ENCODE data around the gene ERP44. TPM values are rescaled to one million over a fixed set of nuclear protein-coding genes. Genes with fewer than 3 reads are reported as not detected.
A peak's percentile ranks its signal among the peaks of the same experiment; 100 is the strongest.

Gene ERP44
- total RNA-seq, 1 donor from 2014 or later = 27.0 TPM

DNA sequence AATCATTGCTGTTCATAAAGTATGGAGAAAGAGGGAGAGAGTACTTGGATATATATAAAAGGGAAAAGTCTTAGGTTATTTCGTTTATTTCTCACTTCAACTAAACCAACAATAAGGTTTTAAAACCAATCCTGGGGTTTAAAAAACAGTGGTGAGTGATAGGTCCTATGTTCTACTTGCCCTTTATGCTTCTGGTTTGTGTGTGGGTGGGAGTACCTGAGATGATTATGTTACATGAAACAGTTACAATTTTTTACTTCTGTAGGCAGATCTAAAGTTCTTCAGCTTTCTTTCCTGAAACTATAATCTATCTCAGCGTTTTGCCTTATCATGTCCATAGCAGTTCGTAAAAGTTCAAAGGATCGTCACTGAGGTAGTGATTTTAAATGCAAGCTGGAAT, 143.2 kb downstream of the ERP44 start:
- Mint-ChIP-seq H3K4me1 (ENCODE audit: low read depth, unreplicated experiment) (peaks cover 10% of the 10 kb centered on the region), H3K9me3 (ENCODE audit: unreplicated experiment) (no peaks in the 10 kb centered on the region), H3K27ac (ENCODE audit: unreplicated experiment) (no peak overlapping the region), H3K27me3 (ENCODE audit: low read depth, unreplicated experiment) (no peaks in the 10 kb centered on the region), H3K4me3 (ENCODE audit: unreplicated experiment) (no peak overlapping the region), H3K36me3 (ENCODE audit: low read depth, unreplicated experiment) (peaks cover 13% of the 10 kb centered on the region)
- H4K20me1 ChIP-seq (ENCODE audit: insufficient read depth, low read length) = no peaks in the 10 kb centered on the region
- H3K79me2 ChIP-seq (ENCODE audit: insufficient read depth, low read length) = no peaks in the 10 kb centered on the region
- no peak overlapping the region for H3K9ac ChIP-seq (ENCODE audit: low read length)
- FAIRE-seq = no peak
- no peaks in the 10 kb centered on the region for H3K36me3 ChIP-seq (ENCODE audit: insufficient read depth, low read length)
- no peak for DNase-seq (ENCODE audit: low read depth)
- no peaks in the 10 kb centered on the region for H3K4me1 ChIP-seq (ENCODE audit: insufficient read depth, low read length)
- no peaks in the 10 kb centered on the region for H3K9me3 ChIP-seq (ENCODE audit: insufficient read depth, low read depth, low read length)
- H2AFZ ChIP-seq (ENCODE audit: low read depth, low read length) = no peak overlapping the region
- no peak overlapping the region for H3K27ac ChIP-seq (ENCODE audit: low read depth, low read length)
- no peak overlapping the region for H3K4me2 ChIP-seq (ENCODE audit: low read length)
- no peaks in the 10 kb centered on the region for H3K27me3 ChIP-seq (ENCODE audit: insufficient read depth, low read length)
- no peak for TF ChIP-seq EZH2 (IDR thresholded peaks at IDR 0.05; ENCODE audit: insufficient read depth, low read length)
- TF ChIP-seq, protein P1, sequence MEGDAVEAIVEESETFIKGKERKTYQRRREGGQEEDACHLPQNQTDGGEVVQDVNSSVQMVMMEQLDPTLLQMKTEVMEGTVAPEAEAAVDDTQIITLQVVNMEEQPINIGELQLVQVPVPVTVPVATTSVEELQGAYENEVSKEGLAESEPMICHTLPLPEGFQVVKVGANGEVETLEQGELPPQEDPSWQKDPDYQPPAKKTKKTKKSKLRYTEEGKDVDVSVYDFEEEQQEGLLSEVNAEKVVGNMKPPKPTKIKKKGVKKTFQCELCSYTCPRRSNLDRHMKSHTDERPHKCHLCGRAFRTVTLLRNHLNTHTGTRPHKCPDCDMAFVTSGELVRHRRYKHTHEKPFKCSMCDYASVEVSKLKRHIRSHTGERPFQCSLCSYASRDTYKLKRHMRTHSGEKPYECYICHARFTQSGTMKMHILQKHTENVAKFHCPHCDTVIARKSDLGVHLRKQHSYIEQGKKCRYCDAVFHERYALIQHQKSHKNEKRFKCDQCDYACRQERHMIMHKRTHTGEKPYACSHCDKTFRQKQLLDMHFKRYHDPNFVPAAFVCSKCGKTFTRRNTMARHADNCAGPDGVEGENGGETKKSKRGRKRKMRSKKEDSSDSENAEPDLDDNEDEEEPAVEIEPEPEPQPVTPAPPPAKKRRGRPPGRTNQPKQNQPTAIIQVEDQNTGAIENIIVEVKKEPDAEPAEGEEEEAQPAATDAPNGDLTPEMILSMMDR (IDR thresholded peaks at IDR 0.05; ENCODE audit: insufficient read depth, low read depth, low read length) = no peak
- H3K4me3 ChIP-seq (ENCODE audit: insufficient read depth, low read depth, low read length) = no peak overlapping the region

- no peak for TF ChIP-seq EZH2 (IDR thresholded peaks at IDR 0.05; ENCODE audit: insufficient read depth, low read length)
- TF ChIP-seq, protein P1 (IDR thresholded peaks at IDR 0.05; ENCODE audit: insufficient read depth, low read depth, low read length) = no peak
- H3K9me3 ChIP-seq (ENCODE audit: insufficient read depth, low read depth, low read length) = no peaks in the 10 kb centered on the region
- Mint-ChIP-seq H3K4me3 (ENCODE audit: unreplicated experiment) (no peak overlapping the region), H3K27me3 (ENCODE audit: low read depth, unreplicated experiment) (no peaks in the 10 kb centered on the region), H3K27ac (ENCODE audit: unreplicated experiment) (peak overlapping the region; percentile 64), H3K4me1 (ENCODE audit: low read depth, unreplicated experiment) (peaks cover 10% of the 10 kb centered on the region), H3K9me3 (ENCODE audit: unreplicated experiment) (no peaks in the 10 kb centered on the region), H3K36me3 (ENCODE audit: low read depth, unreplicated experiment) (peaks cover 13% of the 10 kb centered on the region)
- H3K79me2 ChIP-seq (ENCODE audit: insufficient read depth, low read length) = no peaks in the 10 kb centered on the region
- FAIRE-seq (no peak), DNase-seq (ENCODE audit: low read depth) (no peak)
- H3K36me3 ChIP-seq (ENCODE audit: insufficient read depth, low read length) = no peaks in the 10 kb centered on the region
- no peak overlapping the region for H3K4me2 ChIP-seq (ENCODE audit: low read length)
- no peaks in the 10 kb centered on the region for H3K4me1 ChIP-seq (ENCODE audit: insufficient read depth, low read length)
- H3K27me3 ChIP-seq (ENCODE audit: insufficient read depth, low read length) = no peaks in the 10 kb centered on the region
- H3K4me3 ChIP-seq (ENCODE audit: insufficient read depth, low read depth, low read length) = no peak overlapping the region
- no peak overlapping the region for H3K9ac ChIP-seq (ENCODE audit: low read length)
- no peak overlapping the region for H2AFZ ChIP-seq (ENCODE audit: low read depth, low read length)
- H3K27ac ChIP-seq (ENCODE audit: low read depth, low read length) = no peak overlapping the region
- no peaks in the 10 kb centered on the region for H4K20me1 ChIP-seq (ENCODE audit: insufficient read depth, low read length)
These were observed 144.0 kb downstream of the ERP44 start for GRCh38 chr9:99954819-99955218.

DNA sequence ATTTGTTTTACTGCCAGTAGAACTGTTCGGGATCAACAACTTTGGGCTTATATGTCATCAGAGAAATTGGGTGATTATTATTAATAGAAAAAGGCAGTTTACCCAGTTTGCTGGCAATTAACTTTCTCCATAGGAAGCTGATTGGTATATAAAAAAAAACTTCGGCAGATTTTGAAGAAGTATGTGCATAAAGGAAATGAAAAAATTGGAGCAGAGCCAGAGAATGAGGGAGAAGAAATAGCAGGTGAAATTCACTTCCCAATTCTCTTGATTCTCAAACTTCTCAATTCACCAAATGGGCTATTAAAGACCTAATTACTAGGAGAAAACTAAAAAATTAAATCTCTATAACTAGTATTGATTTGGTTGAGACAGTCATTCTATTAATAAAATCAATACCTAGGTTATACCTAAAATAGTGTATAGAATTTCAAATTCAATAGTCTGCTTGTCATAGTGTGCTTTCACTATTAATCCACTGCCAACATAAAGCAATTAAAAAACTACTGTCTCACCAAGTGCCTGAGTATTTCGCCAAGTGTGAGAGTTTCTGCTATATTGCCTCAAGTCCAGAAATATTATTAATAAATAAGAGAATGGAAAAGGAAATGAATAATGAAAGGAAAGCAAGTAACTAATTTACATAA, 144.8 kb downstream of the ERP44 start:
- H3K27me3 Mint-ChIP-seq (ENCODE audit: low read depth, unreplicated experiment) = no peaks in the 10 kb centered on the region
- peak overlapping the region; percentile 64 for H3K27ac Mint-ChIP-seq (ENCODE audit: unreplicated experiment)
- Histone ChIP-seq H2AFZ (ENCODE audit: low read depth, low read length) (no peak overlapping the region), H3K27me3 (ENCODE audit: insufficient read depth, low read length) (no peaks in the 10 kb centered on the region), H3K9me3 (ENCODE audit: insufficient read depth, low read depth, low read length) (no peaks in the 10 kb centered on the region), H3K79me2 (ENCODE audit: insufficient read depth, low read length) (no peaks in the 10 kb centered on the region), H3K9ac (ENCODE audit: low read length) (no peak overlapping the region), H3K4me3 (ENCODE audit: insufficient read depth, low read depth, low read length) (no peak overlapping the region), H3K4me2 (ENCODE audit: low read length) (no peak overlapping the region), H3K27ac (ENCODE audit: low read depth, low read length) (no peak overlapping the region), H3K4me1 (ENCODE audit: insufficient read depth, low read length) (no peaks in the 10 kb centered on the region), H3K36me3 (ENCODE audit: insufficient read depth, low read length) (no peaks in the 10 kb centered on the region), H4K20me1 (ENCODE audit: insufficient read depth, low read length) (no peaks in the 10 kb centered on the region)
- H3K9me3 Mint-ChIP-seq (ENCODE audit: unreplicated experiment) = no peaks in the 10 kb centered on the region
- H3K36me3 Mint-ChIP-seq (ENCODE audit: low read depth, unreplicated experiment) = peaks cover 13% of the 10 kb centered on the region
- TF ChIP-seq EZH2 (IDR thresholded peaks at IDR 0.05; ENCODE audit: insufficient read depth, low read length) = no peak
- TF ChIP-seq, protein P1 (IDR thresholded peaks at IDR 0.05; ENCODE audit: insufficient read depth, low read depth, low read length) = no peak
- H3K4me3 Mint-ChIP-seq (ENCODE audit: unreplicated experiment) = no peak overlapping the region
- DNase-seq (ENCODE audit: low read depth) (no peak), FAIRE-seq (no peak)
- peaks cover 10% of the 10 kb centered on the region for H3K4me1 Mint-ChIP-seq (ENCODE audit: low read depth, unreplicated experiment)

All from astrocyte (in vitro differentiated cells and primary cell).